Measurements from ENCODE around the gene LRRFIP1.

DNA sequence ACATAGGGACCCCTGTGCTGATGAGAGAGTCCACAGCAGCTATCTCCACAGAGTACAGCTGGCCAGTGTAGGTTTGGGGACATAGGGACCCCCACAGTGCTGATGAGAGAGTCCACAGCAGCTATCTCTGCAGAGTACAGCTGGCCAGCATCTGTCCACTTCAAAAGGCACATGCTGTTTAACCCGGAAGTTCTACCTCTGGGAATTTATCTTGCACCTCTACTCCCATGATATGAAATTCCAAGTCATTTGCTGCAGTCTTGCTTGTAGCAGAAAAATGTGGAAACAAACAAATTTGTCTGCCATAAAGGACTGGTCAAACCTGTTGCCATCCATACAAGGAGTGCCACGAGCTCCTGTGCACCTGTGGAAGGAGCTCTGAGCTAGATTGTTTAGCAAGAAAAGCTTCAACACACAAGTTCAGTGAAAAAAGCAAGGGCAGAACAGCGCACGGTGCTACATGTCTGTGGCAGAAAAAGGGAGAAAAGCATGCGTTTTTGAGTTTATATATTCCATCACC is 33.1 kb downstream of the LRRFIP1 start:
- TF ChIP-seq JUN (IDR thresholded peaks at IDR 0.05; ENCODE audit: borderline replicate concordance, insufficient read depth, insufficient read length, low read depth) (no peak), POLR2A (IDR thresholded peaks at IDR 0.05; ENCODE audit: low read depth, low read length) (no peak), FOS (IDR thresholded peaks at IDR 0.05; ENCODE audit: borderline replicate concordance, insufficient read depth, low read length) (no peak), EZH2 (IDR thresholded peaks at IDR 0.05; ENCODE audit: borderline replicate concordance, low read depth, low read length, severe bottlenecking) (no peak), POLR2AphosphoS5 (IDR thresholded peaks at IDR 0.05; ENCODE audit: insufficient read depth, low read depth, low read length) (no peak)
- TF ChIP-seq, protein P1, sequence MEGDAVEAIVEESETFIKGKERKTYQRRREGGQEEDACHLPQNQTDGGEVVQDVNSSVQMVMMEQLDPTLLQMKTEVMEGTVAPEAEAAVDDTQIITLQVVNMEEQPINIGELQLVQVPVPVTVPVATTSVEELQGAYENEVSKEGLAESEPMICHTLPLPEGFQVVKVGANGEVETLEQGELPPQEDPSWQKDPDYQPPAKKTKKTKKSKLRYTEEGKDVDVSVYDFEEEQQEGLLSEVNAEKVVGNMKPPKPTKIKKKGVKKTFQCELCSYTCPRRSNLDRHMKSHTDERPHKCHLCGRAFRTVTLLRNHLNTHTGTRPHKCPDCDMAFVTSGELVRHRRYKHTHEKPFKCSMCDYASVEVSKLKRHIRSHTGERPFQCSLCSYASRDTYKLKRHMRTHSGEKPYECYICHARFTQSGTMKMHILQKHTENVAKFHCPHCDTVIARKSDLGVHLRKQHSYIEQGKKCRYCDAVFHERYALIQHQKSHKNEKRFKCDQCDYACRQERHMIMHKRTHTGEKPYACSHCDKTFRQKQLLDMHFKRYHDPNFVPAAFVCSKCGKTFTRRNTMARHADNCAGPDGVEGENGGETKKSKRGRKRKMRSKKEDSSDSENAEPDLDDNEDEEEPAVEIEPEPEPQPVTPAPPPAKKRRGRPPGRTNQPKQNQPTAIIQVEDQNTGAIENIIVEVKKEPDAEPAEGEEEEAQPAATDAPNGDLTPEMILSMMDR (IDR thresholded peaks at IDR 0.05; ENCODE audit: extremely low read depth in 1 of 2, insufficient read depth in 1 of 2, low read depth in 1 of 2, low read length in 2 of 2): no peak
- TF ChIP-seq, protein P2, sequence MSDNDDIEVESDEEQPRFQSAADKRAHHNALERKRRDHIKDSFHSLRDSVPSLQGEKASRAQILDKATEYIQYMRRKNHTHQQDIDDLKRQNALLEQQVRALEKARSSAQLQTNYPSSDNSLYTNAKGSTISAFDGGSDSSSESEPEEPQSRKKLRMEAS (IDR thresholded peaks at IDR 0.05; ENCODE audit: insufficient read depth, insufficient read length): no peak

All from endothelial cell of umbilical vein (primary cell).